NB4 (cell line): ENCODE measurements around the gene DENND4A.

Experiments
- DNase-seq: peaks from one replicate; pipeline ENCODE4 v3.0.0; 2010; ENCODE audit warnings: low read depth
- H3K4me3 ChIP-seq: one replicate; pipeline ENCODE4 v1.5.1; 2011; ENCODE audit warnings: mild to moderate bottlenecking, low read depth, low read length, moderate library complexity
- CTCF ChIP-seq: IDR thresholded peaks from one replicate; pipeline ENCODE4 v1.5.1; 2012; ENCODE audit warnings: low read depth, low read length
- MYC ChIP-seq: IDR thresholded peaks from 2 replicates; pipeline ENCODE4 v1.6.1; 2011; ENCODE audit warnings: low read depth, low read length
- POLR2A ChIP-seq: IDR thresholded peaks from 2 replicates; pipeline ENCODE4 v1.6.1; 2011; ENCODE audit warnings: mild to moderate bottlenecking; ENCODE audit not compliant: insufficient read length; ENCODE audit errors: extremely low read depth
- TF ChIP-seq, protein P1 (sequence below): IDR thresholded peaks from 2 replicates; pipeline ENCODE4 v1.6.1; 2011; ENCODE audit warnings: low read depth, low read length

DENND4A gene

GRCh38 chr15:65722191-65722590 is 69.9 kb downstream of the DENND4A start:
- no peak for DNase-seq
- TF ChIP-seq MYC, result no peak
- TF ChIP-seq CTCF, result no peak
- TF ChIP-seq POLR2A, result no peak
- TF ChIP-seq, protein P1, sequence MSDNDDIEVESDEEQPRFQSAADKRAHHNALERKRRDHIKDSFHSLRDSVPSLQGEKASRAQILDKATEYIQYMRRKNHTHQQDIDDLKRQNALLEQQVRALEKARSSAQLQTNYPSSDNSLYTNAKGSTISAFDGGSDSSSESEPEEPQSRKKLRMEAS, result no peak

GRCh38 chr15:65712415-65712814 is 79.7 kb downstream of the DENND4A start:
- no peak for TF ChIP-seq CTCF
- no peak for TF ChIP-seq POLR2A
- TF ChIP-seq MYC, result no peak
- TF ChIP-seq, protein P1, result no peak
- DNase-seq, result no peak
- H3K4me3 ChIP-seq, result no peak overlapping the region

More at GRCh38 chr15:65722191-65722590, 69.9 kb downstream of the DENND4A start:
- H3K4me3 ChIP-seq, result no peak overlapping the region

DNA sequence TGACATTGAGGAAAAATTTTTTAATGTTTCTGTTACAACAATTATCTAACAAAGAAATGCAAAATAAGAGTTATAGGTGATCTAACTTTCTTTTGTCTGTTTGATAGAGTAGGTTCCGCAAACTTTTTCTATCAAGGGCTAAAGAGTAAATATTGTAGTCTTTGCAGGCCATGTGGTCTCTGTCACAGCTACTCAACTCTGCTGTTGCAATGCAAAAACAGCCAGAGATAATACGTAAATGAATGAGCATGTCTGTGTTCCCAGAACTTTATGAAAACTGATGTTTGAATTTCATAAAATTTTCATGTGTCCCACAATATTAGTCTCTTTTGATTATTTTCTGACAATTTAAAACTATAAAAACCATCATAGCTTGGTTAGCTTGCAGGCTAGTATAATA is 97.0 kb downstream of the DENND4A start:
- DNase-seq, result no peak
- no peak overlapping the region for H3K4me3 ChIP-seq
- TF ChIP-seq POLR2A, result no peak
- TF ChIP-seq CTCF, result no peak
- no peak for TF ChIP-seq MYC
- TF ChIP-seq, protein P1, result no peak

- DNase-seq, result peak; percentile 75
- TF ChIP-seq MYC (no peak), POLR2A (no peak), CTCF (no peak)
- TF ChIP-seq, protein P1, result no peak
- H3K4me3 ChIP-seq, result no peak overlapping the region
Measured at GRCh38 chr15:65690778-65691177, 101.3 kb downstream of the DENND4A start.

DNA sequence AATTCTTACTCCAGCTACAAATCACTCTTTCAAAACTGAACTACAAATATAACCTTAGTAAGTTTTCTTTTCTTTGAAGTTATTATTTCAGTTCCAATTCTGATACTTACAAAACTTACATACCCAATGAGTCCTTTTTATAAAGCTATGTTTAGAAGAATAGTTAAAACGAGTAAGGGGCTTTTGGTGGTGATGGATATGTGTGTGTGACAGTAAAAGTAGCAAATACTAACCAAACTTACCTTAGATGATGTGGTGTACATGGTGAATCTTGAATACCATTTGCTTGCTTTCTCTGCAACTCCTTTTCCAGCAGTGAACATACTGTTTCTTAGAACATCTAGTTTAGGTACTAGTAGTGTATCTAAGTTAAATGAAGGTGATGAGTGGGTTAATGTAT is 101.9 kb downstream of the DENND4A start:
- TF ChIP-seq POLR2A, result no peak
- TF ChIP-seq CTCF, result no peak
- no peak for TF ChIP-seq MYC
- TF ChIP-seq, protein P1, result no peak
- DNase-seq, result no peak
- no peak overlapping the region for H3K4me3 ChIP-seq

DNA sequence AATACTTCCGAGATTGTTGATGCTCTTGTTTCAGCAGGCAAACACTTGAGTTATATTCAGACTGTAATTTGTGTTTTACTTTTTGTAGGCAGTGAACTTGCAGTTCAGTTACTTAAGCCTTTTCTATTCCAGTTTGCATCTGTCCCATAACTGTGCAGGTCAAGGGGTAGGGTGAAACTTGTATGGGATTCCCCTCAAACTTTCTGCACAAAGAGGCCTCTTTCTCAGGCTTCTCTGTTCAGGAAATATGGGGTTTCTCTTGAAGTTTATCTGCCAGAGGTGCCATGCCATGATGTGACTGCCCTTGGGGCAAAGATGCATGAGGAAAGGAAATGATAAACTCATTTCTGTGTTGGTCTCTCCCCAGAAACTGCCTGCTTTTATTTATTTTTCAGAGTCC is 103.6 kb downstream of the DENND4A start:
- no peak for DNase-seq
- TF ChIP-seq CTCF (no peak), POLR2A (no peak), MYC (no peak)
- TF ChIP-seq, protein P1, result no peak
- H3K4me3 ChIP-seq, result no peak overlapping the region
